RPMI8226 (cell line): ENCODE results near the gene AP5Z1.

Source experiments
- DNase-seq: peaks from one replicate; pipeline ENCODE4 v3.0.0-alpha.2; 2015

Gene AP5Z1

GRCh38 chr7:4745971-4746919 is 29.2 kb upstream of the AP5Z1 start:
- DNase-seq = peak; percentile 77

DNA sequence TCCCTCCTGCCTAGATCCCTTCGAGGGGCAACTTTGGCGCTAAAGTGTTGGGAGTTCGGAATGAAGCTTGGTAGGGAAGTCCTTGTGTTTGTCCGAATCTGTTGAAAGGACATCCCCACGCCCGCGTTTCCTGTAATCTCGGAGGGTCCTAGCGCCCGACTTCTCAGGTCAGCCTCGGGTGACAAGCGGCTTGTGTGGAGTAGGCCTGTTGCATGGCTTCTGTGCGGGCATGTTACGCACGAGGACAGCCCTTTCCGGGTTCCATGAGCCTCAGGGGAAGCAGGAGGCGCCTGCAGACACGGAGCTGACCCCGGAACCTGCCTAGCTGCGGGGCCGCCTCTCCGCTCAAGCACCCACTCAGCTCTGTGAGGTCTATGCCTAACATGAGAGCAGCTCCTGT is 28.4 kb upstream of the AP5Z1 start:
- no peak for DNase-seq

DNA sequence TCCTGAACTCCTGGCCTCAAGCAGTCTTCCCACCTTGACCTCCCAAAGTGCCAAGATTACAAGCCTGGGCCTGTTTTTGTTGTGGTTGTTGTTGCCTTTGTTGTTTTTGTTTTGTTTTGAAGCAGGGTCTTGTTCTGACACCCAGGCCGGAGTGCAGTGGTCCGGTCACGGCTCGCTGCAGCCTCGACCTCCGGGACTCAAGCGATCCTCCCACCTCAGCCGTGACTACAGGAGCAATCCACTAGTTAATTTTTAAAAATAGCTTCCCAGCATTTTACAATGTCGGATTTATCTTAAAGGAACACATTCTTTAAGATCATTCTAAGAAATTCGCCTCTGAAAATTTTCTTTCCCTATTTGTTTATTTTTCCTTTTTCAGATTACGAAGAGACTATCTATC is 27.7 kb upstream of the AP5Z1 start:
- DNase-seq = no peak

DNA sequence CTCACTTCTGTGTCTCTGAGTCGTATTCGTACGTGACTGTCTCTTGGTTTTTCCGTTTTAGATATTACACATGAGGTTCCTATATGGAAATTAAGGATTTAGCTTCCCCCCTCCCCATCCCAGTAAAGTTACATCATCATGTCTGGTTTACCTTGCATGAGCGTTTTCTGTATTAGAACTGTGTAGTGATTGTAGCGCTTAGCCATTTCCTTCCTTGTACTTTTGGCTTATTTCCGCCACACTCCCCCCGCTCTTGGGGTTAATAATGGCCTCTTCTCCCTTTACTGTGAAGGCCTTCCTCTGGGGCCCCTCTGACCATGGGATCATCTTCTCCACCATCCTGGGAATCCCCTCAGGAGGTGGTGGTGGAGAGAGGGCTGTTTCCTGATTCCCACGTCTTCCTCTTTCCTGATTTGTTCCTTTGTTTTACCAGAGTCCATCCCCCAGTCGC is 27.2 kb upstream of the AP5Z1 start:
- DNase-seq = no peak

DNA sequence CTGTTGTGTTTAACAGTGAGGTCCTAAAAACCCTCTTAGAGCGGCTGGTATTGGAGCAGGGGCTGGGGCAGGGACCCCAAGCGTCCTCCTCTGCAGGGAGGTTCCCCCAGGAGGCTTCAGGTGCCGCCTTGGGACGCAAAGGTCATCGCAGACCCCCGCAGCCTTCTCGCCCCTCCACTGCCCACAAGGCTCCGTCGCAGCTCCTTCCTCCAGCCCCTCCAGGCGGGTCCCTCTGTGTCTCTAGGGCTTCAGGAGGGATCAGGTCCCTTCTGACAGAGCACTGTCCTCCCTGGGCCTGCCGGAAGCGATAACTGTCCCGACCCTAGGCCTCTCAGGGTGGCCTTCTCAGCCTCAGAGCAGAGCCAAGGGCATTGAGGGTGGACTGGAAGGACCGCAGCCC is 26.1 kb upstream of the AP5Z1 start:
- DNase-seq = no peak

GRCh38 chr7:4749798-4750197 is 25.6 kb upstream of the AP5Z1 start:
- DNase-seq = no peak

GRCh38 chr7:4751398-4751947 is 23.9 kb upstream of the AP5Z1 start:
- no peak for DNase-seq

GRCh38 chr7:4753598-4754432 is 21.6 kb upstream of the AP5Z1 start:
- DNase-seq = peak; percentile 82

- no peak for DNase-seq
Measured at GRCh38 chr7:4754433-4755010, 20.9 kb upstream of the AP5Z1 start.

- no peak for DNase-seq
Measured at GRCh38 chr7:4755045-4755444, 20.4 kb upstream of the AP5Z1 start.

DNA sequence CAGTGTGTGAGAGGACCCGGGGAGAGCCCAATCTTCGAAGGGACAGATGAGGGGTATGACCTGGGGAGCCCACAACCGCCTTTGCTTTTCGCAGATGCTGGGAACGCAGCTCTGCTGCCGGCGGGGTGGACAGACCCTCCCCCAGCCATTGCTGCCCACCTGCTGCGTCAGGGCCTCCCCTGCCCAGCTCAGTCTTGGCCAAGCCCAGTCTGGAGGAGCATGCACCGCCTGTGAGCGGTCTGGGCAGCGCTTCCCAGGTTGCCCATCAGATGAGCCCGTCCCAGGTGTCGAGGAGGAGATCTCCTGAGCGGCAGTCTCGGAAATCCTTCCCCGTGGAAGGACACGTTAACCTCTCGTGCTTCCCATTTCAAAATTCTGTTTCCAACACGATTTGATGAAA is 17.3 kb upstream of the AP5Z1 start:
- DNase-seq = no peak

DNA sequence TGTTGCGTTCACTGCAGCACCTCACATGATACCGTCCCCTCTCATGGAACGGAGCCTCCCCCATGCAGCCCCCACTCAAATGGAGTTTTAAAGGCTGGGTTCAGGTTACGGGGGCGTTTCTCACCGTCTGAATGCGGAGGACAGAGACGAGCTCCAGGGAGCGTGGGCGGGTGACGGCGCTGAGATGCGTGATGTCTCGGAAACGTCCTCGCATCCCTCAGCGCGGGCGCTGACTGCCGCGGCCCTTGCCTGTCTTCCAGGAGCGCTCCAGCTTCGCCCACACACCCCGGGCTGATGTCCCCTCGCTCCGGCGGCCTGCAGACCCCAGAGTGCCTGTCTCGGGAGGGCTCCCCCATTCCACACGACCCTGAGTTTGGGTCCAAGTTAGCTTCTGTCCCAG is 16.6 kb upstream of the AP5Z1 start:
- no peak for DNase-seq

- DNase-seq = no peak
Measured at GRCh38 chr7:4759211-4759610, 16.2 kb upstream of the AP5Z1 start.

- DNase-seq = no peak
Measured at GRCh38 chr7:4760952-4761351, 14.5 kb upstream of the AP5Z1 start.

DNA sequence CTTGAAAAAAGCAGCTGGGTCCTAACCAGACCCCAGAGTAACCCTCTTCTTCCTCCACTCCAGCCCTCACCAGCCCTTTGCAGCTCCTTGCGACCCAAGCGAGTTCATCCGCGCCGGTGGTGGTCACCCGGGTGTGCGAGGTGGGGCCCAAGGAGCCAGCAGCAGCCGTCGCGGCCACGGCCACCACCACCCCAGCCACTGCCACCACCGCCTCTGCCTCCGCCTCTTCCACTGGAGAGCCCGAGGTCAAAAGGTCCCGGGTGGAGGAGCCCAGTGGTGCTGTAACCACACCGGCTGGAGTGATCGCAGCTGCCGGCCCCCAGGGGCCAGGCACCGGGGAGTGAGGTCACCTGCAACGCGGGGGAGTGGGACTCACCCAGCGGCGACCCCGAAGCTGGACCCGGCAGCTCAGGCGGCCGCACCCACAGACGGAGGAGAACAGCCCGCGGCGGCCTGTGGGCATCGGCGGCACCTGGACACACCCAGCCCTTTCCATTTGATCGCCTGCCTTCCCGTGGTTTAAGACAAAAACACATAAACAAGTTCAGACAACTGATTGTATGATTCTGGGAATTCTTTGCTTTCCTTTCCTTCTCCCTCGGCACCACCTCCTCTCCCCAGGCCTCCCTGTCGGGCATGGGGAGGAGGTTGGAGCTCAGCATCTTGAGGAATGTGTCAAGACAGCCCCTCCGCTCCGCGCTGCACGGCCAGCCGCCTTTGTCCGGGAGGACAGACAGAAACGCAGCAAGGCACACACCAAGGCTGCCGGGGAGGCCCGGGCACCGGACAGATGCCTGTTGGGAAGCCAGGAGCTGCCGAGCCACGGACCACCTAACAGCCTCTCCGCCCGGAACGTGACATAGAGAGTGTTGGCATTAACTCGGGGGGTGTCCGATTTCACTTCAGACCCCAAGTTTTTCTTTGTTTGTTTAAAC is 13.0 kb upstream of the AP5Z1 start:
- no peak for DNase-seq

- DNase-seq = no peak
Measured at GRCh38 chr7:4763091-4763793, 12.2 kb upstream of the AP5Z1 start.

GRCh38 chr7:4763794-4764185 is 11.6 kb upstream of the AP5Z1 start:
- DNase-seq = no peak

DNA sequence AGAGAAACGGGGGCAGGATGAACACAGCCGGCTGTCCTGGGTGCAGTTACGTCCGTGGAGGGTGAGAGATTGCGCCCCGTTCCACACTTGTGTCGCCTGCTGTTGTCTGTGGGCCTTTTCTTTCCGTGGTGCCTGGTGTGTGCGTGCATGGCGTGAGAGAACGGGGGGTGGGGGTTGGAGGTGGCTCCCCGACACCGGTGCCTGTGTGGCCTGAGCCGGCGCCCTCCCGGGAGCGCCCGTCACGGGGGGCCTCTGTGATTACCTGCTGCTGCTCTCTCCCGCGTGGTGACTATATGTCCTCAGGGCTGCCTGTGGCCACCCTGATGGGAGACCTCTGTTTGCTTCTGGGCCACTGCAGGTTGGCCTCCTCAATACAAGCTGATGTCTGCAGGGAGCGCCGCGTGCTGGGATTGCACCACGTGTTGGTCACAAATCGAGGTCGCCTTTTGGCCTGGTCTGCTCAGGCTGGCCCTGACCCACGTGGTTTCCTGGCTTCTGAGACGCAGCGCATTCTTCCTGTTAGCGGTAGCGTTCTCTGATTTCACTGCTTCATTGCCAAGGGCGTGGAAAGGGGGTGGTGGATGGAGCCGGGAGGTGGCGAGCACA is 10.9 kb upstream of the AP5Z1 start:
- no peak for DNase-seq

DNA sequence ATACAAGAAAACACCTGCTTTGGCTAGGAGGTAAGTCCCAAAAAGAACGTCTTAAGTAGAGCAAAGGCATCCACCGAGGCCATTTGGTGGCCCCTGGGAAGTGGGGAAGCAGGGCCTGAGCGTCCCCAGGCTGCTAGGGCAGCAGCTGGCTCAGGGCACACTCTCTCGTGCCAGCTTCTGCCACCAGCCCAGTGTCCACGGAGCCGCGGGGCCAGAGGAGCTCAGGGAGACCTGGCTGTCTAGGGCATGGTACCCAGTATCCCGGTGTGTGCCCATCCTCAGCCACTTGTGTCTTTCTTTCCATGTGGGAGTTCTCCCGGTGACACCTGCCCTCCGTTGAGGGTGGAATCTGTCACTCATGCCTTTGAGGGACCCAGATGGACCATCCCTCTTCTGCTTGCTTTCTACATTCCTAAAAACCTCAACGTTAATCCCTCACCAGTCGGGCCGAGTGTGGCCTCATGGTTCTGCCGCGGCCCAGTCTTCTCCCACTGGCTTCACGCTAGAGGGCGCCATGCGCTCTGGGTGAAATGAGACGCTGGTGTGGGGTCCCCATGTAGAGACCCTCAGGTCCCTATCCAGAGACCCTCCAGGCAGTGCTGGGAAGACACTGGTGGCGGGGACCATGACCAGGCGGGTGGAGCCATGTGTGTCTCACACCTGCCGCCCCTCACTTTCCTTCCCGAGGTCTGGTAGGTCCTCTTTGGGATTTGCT is 9.5 kb upstream of the AP5Z1 start:
- no peak for DNase-seq
